Fibroblast of villous mesenchyme (primary cell): ENCODE data around the gene HNRNPUL1. TPM values are rescaled to one million over a fixed set of nuclear protein-coding genes. Genes with fewer than 3 reads are reported as not detected.

Experiments used
- DNase-seq: peaks from one replicate; pipeline ENCODE4 v3.0.0-alpha.2; 2010; ENCODE audit warnings: low read depth
- H3K4me3 ChIP-seq: 2 replicates; pipeline ENCODE4 v1.5.1; 2011; ENCODE audit warnings: low read depth, mild to moderate bottlenecking, low read length
- CTCF ChIP-seq: IDR thresholded peaks from 2 replicates; pipeline ENCODE4 v1.5.1; 2012; ENCODE audit warnings: low read depth, mild to moderate bottlenecking, low read length; ENCODE audit not compliant: insufficient read depth
- total RNA-seq: library from RNA; depleted of rRNA; stranded (reverse); fragments of >200 nt; gene quantifications from 2 replicates; pipeline ENCODE4 v1.2.3, GENCODE V29; 2012

The HNRNPUL1 gene
- total RNA-seq, 1 donor: 123 TPM

- TF ChIP-seq CTCF: no peak
- no peak for DNase-seq
- no peak overlapping the region for H3K4me3 ChIP-seq
Observed at GRCh38 chr19:41248895-41249294, 15.3 kb upstream of the HNRNPUL1 start.

- DNase-seq: no peak
- H3K4me3 ChIP-seq: no peak overlapping the region
- no peak for TF ChIP-seq CTCF
Observed at GRCh38 chr19:41249707-41250423, 14.3 kb upstream of the HNRNPUL1 start.

- DNase-seq: no peak
- no peak for TF ChIP-seq CTCF
- H3K4me3 ChIP-seq: no peak overlapping the region
Observed at GRCh38 chr19:41253660-41254059, 10.5 kb upstream of the HNRNPUL1 start.

GRCh38 chr19:41255171-41255570, 9.0 kb upstream of the HNRNPUL1 start:
- DNase-seq: no peak
- TF ChIP-seq CTCF: no peak
- no peak overlapping the region for H3K4me3 ChIP-seq

- peak overlapping the region; percentile 51 for H3K4me3 ChIP-seq
- no peak for TF ChIP-seq CTCF
- no peak for DNase-seq
Observed at GRCh38 chr19:41261474-41262190, 2.5 kb upstream of the HNRNPUL1 start.

- peak; percentile 93 for DNase-seq
- peak overlapping the region; percentile 86 for H3K4me3 ChIP-seq
- no peak for TF ChIP-seq CTCF
Observed at GRCh38 chr19:41263042-41263849, 926 bp upstream of the HNRNPUL1 start.
